Fibroblast of skin of right quadriceps (primary cell): ENCODE data around the gene KCTD19.
A peak's percentile ranks its signal among the peaks of the same experiment; 100 is the strongest.

ENCODE experiments used
- DNase-seq: peaks from one replicate; pipeline ENCODE4 v3.0.0-alpha.2; 2013

The KCTD19 gene

GRCh38 chr16:67241008-67241900, 85.3 kb downstream of the KCTD19 start:
- DNase-seq = peak; percentile 85

DNA sequence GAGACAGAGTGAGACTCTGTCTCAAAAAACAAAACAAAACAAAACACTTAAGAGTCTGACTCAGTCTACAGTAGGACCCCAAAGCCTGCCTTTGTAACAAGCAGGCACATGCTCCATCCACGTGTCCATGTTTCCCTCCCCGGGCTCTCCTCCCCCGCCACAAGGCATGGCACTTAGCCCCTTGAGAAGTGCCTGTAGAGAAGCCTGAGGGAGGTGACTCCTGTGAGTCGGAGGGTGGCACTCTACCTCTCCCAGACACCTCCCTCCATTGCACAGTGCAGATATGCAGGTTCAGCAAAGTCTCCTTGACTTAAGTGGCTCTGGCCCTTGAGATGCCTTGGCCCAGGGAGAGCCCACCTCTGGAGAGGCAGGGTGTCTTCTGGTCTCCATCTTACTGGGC, 86.0 kb downstream of the KCTD19 start:
- peak; percentile 58 for DNase-seq
